OCI-M2 (cell line): ENCODE measurements around the gene NISCH.
"Not testable (repeated sequence)": the region's sequence is repeated elsewhere in the genome, so short reads cannot be mapped to it uniquely, and the experiment has no call there.

Experiments used
- DNase-seq: peaks from one replicate; lab custom pipeline; 2025; ENCODE audit not compliant: unreplicated experiment; lab: John Stamatoyannopoulos, UW

The NISCH gene

GRCh38 chr3:52525680-52526561 is 70.5 kb downstream of the NISCH start:
- no peak for DNase-seq

GRCh38 chr3:52526671-52527038 is 71.3 kb downstream of the NISCH start:
- not testable (repeated sequence) for DNase-seq

GRCh38 chr3:52527039-52527731 is 71.8 kb downstream of the NISCH start:
- no peak for DNase-seq

- no peak for DNase-seq
These were observed 72.6 kb downstream of the NISCH start for GRCh38 chr3:52527732-52528585.

- no peak for DNase-seq
These were observed 73.4 kb downstream of the NISCH start for GRCh38 chr3:52528586-52529375.

- DNase-seq = no peak
These were observed 74.3 kb downstream of the NISCH start for GRCh38 chr3:52529376-52530333.

- no peak for DNase-seq
These were observed 75.8 kb downstream of the NISCH start for GRCh38 chr3:52530918-52531826.

GRCh38 chr3:52531860-52532516 is 76.6 kb downstream of the NISCH start:
- no peak for DNase-seq

GRCh38 chr3:52532517-52532837 is 77.1 kb downstream of the NISCH start:
- DNase-seq = no peak

GRCh38 chr3:52532838-52533622 is 77.6 kb downstream of the NISCH start:
- no peak for DNase-seq

GRCh38 chr3:52533623-52534280 is 78.3 kb downstream of the NISCH start, which contains the start of gene NT5DC2:
TSS of gene NT5DC2 (minus strand) at chr3:52533857. CDS start at chr3:52533737, 120 bp downstream.
- DNase-seq = no peak

- no peak for DNase-seq
These were observed 79.1 kb downstream of the NISCH start for GRCh38 chr3:52534281-52535183.

- no peak for DNase-seq
These were observed 80.2 kb downstream of the NISCH start for GRCh38 chr3:52535411-52536111.

- no peak for DNase-seq
These were observed 80.6 kb downstream of the NISCH start for GRCh38 chr3:52536112-52536368.
